Stimulated activated CD8-positive, alpha-beta memory T cell treated with anti-CD3 and anti-CD28 coated beads, Interleukin-12 subunit alpha, Interleukin-12 subunit beta, amount 100 ng/mL, for 24 hours (primary cell): ENCODE data around the gene ADAMTSL3.
"Not testable (repeated sequence)": the region's sequence is repeated elsewhere in the genome, so short reads cannot be mapped to it uniquely, and the experiment has no call there.

Experiments used
- DNase-seq: peaks from one replicate; pipeline ENCODE4 v3.0.0-alpha.2; 2020; ENCODE audit errors: extremely low read depth

Gene ADAMTSL3

DNA sequence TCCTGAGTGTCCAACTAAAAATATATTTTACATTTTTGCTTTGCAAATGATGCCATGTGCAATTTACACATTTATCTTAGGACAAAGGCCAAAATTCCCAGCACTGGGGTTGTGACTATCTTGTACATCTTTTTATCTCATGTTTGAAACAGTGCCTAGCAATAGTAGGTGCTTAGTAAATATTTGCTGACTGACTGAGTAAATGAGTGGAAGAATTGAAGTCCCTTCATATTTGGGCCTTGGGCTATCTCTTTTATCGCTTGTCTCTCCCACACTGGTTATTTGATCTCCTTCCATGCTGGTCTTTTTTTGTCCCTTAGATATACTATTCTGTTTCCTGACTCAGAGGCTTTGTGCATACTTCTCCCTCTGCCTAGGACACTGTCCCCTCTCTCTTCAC lies 368.6 kb downstream of the ADAMTSL3 start:
- DNase-seq, result no peak

DNA sequence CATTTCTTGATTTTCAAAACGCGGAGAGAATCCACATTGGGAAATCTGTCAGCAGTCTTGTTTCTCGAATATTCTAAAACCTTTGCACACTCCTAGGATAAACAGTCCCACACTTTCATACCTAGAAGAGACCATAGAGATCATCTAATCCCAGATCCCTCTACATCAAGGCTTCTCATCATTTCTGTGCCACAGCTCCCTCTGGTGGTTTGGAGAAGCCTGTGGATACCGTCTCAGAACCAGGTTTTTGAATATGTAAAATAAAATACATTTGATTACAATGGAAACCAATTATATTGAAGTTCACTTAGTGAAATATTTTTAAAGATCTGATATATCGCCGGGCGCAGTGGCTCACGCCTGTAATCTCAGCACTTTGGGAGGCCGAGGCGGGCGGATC lies 369.7 kb downstream of the ADAMTSL3 start:
- no peak for DNase-seq

DNA sequence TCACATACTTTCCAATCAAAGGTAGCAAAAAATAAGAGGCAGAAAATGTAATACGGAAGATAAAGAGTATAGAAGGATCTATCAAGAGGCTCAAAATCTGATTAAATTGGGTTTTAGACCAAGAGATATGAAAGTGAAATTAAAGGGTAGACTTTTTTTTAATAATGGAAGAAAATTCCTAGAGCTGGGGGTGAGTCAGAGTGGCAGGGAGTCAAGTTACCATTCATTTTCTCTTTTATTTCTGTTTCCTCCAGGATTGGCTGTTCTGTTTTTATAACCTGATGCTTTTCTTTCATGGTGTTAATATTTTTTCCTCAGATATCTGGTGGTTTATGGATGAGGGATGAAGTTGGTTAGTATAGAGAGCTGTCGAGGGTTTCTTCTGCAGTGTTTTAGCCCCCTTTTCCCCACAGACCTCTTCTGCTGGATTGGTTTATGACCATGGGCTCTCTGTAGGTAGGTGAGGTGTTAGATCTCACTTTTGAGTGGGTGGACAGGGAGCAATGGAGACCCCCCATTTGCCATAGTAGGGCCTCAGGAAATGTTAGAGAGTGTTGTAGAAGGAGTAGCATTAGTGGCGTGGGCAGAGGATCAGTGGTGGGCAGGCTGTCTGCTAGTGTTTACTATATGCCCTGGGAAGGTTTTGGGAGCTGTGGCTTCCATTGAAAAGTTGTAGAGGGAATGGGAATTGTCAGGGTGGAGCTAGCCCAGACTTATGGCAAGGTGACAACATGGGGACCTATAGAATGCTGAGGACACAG lies 380.1 kb downstream of the ADAMTSL3 start:
- DNase-seq, result no peak

DNA sequence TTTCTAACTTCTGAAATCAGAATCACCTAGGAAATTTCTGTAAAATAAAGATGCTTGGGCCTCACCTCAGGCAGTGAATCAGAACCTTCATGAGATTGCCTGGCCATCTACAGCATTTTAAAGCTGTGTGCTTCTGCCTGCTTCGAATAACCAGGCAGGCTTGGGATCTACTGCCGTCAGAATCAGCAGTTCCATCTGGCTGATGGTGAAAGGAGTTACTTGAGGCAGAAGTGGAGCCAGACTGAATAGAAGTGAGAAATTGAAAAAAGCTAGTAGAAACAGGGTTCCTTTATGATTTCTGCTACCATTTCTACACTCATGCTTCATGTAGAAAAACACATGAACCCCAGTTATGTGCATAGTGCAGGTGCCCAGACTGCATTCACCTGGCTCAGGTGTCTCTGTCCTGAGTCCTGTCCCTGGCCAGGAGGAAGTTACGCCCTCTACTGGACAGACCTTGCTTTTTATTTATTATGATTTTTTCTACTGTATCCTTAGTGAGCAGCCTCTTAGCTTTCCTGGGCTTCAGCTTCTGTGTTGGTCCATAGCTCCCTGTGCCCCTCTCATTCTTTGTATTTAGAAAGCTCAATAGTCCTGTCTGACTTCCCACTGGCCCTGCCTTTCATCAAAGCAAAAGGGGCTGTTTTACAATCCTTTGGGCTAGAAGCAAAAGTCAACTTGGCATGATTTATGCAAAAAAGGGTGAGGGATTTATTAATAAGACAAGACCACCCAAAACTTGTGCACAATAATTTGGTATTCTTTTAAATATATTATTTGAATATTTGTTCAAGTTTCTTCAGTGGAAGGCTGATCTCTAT lies 380.9 kb downstream of the ADAMTSL3 start:
- DNase-seq, result no peak

DNA sequence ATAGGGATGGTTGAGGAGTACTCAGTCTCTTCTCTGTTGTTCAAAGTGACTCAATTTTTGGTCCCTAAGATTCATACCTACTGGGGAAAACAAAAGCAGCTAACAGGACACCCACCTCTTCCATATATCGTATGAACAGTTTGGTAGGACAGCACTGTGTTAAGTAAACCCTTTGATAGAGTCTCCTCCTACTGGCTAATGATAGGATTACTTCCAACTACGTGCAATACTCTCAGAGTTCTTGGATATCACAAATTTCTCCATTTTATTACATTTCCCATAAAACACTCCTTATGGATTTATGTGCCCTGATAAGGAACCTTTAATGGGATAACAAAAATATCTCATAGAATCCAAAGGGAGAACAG lies 381.5 kb downstream of the ADAMTSL3 start:
- DNase-seq, result no peak

DNA sequence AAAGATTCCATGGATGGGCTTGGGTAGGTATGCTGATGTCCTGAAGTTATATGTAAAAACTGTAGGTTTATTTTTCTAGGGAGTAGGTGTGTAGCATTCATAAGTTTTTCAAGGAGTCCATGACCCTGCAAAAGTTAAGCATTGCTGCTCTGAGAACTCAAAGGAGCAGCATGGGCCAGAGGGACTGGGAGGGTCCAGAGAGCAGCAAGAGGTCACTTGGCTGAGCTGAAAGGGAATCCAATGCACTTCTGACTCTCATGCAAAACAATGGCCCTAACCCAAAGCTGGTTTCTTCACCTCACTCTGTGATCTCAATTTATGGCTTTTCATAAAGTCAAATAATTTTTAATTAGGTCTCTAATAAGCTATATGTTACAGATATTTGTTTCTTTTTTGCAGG lies 383.4 kb downstream of the ADAMTSL3 start:
- no peak for DNase-seq

DNA sequence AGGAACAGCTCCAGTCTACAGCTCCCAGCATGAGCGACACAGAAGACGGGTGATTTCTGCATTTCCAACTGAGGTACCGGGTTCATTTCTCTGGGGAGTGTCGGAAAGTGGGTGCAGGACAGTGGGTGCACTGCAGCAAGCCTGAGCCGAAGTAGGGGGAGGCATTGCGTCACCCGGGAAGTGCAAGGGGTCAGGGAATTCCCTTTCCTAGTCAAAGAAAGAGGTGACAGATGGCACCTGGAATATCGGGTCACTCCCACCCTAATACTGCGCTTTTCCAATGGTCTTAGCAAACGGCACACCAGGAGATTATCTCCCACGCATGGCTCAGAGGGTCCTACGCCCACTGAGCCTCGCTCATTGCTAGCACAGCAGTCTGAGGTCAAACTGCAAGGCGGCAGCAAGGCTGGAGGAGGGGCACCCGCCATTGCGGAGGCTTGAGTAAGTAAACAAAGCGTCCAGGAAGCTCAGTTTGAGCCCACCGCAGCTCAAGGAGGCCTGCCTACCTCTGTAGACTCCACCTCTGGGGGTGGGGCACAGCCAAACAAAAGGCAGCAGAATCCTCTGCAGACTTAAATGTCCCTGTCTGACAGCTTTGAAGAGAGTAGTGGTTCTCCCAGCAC lies 388.6 kb downstream of the ADAMTSL3 start:
- DNase-seq, result not testable (repeated sequence)

DNA sequence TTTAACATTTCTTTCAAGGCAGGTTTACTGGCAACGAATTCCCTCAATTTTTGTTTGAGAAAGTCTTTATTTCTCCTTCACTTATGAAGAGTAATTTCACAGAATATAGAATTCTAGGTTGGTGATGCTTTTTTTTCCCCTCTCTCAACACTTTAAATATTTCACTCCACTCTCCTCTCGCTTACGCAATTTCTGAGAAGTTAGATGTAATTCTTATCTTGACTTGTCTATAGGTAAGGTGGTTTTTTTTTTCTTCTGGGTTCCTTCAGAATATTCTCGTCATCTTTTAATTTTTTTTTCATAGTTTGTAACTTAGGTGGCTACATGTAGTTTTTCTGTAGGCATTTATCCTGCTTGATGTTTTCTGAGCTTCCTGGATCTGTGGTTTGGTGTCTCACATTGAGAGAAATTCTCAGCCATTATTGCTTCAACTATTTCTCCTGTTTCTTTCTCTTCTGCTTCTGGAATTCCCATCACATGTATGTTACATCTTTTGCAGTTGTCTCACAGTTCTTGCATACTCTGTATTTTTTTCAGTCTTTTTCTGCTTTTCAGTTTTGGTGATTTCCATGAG lies 392.2 kb downstream of the ADAMTSL3 start:
- DNase-seq, result no peak

DNA sequence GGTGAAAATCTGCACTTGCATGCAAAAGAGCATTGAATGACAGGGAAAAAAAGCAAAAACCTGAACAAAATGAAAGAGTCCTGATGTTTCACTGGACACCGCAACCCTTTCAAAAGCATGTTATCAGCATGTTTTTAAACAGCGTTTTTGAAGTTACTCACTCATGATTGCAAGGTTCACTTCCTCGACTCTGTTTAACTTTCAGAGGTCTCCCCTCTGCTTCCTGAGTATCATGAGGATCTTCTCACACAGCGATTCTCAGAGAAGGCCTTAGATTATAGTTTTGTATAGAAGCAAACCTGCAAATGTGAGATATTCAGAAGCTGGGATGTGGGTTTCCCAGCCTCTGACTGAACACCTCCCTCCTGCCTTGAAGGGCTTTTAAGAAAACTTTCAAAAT lies 395.6 kb downstream of the ADAMTSL3 start:
- not testable (repeated sequence) for DNase-seq

DNA sequence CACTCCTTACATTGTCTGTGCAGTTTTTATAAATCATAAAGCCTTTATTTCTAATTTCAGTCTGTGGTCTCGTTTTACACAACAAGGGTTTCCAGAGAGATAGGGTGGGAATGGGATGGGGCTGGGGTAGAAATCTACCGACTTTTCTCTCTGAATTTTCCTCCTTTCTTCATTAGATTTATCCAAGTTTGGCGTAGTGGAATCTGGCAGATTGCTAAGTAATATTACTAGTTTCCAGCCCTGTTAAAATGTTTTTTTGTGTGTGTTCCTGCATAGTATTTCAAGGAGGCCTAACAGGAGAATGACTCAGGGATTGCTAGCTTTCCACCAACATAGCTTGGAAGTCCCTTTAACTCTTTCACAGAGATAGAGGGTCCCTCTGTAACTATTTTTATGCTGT lies 396.2 kb downstream of the ADAMTSL3 start:
- no peak for DNase-seq

DNA sequence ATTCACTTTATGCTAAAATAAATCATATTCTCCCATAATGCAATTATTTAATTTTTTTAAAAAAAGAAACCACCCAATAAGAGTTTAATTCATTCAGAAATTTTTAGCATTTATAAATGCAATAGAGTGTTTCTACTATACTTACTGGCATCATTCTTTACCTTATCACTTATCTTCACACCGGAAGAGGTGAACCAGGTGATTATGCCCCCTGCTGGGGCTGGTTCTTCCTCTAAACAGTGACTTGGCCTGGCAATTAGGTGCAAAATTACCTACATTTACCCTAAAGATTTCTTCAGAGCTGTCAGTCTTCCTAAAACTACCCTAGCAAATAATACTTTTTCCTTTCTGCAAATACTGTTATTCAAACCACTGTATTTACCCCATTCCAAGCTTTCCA lies 397.2 kb downstream of the ADAMTSL3 start:
- DNase-seq, result not testable (repeated sequence)

DNA sequence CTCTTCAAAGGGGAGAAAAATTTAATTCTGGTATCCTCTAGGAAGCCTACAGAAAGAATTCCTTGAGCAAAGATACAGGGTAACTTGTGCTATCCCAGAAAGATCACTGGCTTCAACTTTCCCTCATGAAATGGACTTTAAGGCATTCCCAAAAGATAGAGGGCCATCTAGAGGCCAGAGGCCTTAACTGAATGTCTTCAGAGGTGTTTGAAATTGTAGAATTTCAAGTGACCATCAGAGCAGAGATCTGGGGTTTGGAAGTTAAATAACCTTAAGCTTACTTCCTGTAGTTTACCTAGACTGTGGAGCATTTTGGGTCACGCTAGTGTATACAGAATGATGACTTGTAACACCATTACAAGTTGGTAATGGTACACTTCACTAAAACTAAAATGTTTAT lies 400.6 kb downstream of the ADAMTSL3 start:
- DNase-seq, result not testable (repeated sequence)

DNA sequence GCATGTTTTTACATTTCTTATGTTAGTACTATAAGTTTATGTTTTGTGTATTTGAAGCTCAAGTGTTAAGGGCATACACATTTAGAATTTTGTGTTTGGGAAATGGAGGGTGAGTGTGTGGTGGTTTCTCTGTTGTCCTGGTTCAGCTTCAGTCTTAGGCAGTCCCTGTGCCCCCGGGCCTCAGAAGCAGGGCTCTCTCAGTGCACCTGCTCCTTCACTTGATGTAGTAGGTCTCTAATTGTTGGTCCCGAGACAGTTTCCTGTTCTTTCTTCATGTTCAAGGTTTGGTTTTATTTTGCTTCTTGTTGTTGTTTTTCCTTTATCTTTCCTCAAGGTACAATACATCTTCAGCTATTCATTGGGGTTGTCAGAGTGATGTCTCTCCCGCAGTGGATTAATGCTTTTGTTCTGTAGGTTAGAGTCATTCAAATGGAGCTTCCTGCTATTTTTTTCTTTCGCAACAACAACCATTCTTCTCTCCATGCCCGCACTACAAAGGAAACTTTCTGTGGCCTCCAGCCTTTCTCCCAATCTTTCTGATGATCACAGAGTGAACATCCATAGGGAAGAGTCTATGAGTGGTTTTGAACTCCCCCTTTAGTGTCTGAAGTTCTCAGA lies 403.9 kb downstream of the ADAMTSL3 start:
- DNase-seq, result no peak

DNA sequence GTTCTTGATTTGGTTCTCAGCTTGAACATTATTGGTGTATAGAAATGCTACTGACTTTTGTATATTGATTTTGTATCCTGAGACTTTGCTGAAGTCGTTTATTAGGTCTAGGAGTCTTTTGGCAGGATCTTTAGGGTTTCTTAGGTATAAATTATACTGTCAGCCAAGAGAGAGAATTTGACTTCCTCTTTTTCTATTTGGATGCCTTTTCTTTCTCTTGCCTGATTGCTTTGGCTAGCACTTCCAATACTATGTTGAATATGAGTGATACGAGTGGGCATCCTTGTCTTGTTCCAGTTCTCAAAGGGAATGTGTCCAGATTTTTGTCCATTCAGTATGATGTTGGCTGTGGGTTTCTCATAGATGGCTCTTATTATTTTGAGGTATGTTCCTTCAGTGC lies 409.8 kb downstream of the ADAMTSL3 start:
- not testable (repeated sequence) for DNase-seq

DNA sequence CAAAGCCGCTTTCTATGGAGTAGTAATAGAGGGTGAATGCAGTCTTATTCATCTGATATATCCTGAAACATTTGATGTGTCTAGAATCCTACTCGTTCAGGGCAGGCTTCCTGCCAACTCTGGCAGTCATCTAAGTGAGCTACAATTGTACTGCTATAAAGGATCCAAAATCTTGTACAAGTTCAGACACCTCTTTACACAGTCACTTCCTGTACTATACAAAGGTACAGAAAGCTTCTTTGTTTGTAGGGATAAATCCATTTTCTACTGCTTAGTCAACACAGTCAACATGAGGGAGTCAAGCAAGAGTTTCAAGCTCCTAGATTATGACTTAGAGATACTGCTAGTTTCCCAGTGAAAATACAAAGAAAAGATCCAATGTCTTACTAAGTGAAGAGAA lies 414.8 kb downstream of the ADAMTSL3 start:
- not testable (repeated sequence) for DNase-seq

DNA sequence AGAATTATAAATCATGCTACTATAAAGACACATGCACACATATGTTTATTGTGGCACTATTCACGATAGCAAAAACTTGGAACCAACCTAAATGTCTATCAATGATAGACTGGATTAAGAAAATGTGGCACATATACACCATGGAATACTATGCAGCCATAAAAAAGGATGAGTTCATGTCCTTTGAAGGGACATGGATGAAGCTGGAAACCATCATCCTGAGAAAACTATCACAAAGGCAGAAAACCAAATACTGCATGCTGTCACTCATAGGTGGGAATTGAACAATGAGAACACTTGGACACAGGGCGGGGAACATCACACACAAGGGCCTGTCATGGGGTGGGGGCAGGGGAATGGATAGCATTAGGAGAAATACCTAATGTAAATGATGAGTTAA lies 424.1 kb downstream of the ADAMTSL3 start:
- not testable (repeated sequence) for DNase-seq

DNA sequence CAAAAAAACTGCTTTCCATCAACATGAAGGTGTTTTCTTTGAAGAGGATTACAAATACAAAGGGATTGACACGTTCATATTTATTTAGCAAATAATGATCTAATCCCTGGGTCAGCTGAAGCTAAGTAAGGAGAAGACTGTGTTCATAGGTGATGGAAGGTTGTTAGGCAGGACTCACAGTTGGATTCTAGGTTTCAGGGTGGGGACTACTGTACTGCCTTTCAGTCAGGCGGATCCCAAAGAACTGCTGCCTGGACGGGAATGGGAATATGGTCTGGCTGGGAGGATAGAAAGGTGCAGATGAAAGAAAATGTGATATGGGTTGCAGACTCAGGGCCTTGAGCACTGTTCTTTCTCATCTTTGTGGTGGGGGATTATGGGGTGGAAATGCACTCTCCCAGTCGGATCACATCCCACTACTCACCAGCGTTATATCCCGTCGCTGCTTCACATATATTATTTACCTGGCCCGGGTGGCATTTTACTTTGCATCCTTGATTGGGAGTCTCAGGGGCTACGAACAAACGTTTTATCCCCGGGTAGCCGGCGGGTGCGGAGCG lies 425.5 kb downstream of the ADAMTSL3 start:
- not testable (repeated sequence) for DNase-seq

DNA sequence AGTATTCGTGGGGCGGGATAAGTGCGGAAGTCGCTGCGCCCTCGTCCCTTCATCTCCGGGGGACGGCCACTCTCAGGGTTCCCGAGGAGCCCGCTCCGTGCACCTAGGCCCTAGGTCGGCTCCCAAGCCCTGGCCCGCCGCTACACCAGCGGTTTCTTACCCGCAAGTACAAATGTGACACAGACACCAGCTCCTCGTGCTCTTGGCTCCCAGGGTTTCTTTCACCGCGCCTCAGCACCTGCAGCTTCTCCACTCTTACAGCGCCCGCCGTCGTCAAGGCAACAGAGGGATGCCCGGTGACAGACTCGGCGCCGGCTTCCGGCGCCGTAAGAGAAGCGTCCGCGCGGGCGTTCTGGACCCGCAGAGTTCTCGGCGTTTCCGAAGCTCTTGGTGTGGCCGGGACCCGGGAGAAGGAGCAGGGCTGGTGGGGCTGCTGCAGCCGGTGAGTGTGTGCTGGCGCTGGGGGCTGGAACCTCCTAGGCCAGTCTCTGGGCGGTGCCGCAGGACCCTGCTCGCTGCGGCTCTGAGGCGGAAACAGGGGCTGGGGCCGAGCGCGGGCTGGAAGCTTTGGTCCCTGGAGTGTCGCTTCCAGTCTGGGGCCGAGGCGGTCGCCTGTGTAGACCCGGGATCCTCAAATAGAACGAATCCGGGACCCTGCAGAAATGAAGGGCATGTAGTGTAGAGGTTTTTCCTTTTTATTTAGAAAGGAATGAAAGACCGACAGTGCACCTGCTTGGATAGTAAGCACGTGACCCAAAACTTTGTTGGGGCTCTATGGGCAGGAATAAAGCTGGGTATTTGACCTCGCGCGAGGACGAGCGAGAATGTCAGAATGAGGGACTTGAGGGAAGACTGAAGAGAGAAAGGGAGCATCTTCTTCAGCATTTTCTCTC lies 426.2 kb downstream of the ADAMTSL3 start:
- no peak for DNase-seq

DNA sequence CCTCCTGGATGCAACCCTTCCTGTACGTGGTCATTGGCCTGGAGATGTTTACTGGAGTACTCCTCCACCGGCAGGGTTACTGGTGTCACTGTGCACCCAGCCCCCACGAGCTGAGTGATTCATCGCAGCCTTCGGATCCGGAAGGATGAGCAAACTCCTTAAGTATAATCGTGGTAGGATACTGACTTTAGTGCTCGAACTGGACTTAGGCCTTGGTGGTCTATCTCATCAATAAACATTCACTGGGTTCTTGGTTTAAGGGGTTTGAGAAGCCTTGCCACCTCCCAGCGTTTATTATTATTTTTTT lies 426.8 kb downstream of the ADAMTSL3 start:
- not testable (repeated sequence) for DNase-seq

DNA sequence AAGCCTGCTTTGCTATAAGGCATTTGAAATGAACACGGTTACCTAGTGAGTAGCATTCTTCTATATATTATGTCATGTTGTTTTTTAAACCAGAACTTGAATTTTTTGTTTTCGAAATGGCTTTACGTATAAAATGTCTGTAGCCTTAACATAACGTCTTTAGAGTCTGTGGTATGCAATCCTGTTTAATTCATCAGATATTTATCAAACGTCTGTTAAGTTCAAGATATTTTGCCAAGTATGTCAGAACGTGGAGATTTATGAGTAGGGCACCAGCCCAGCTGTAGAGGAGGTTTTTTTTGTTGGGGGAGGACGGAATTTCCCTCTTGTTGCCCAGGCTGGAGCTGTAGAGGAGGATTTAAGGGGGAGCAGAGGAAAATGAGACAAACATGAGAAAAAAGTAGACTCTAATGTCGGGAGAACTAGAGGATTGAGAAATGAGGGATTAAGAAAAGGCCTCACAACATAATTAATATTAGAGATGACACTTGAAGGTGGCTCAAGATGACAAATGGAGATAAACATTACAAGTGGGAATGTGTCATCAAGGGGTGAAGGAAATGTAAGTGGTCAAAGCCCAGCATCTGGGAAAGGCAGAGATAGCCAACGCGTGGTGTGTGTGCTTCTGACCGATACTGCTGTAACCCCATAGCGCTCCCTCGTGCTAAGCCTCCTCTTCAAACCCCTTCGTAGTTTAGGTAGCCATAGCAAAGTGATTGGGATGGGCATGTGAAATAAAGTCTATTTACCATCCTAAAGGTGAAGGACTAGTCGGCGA lies 427.7 kb downstream of the ADAMTSL3 start:
- DNase-seq, result no peak
